HG02970 (cell line): Measurements from ENCODE around the gene MOK.

Experiments
- ATAC-seq: cut with Tn5 transposase; IDR thresholded peaks from one replicate; pipeline ENCODE4 v1.9.1; 2021; ENCODE audit warnings: mild to moderate bottlenecking, moderate library complexity, moderate number of reproducible peaks; ENCODE audit not compliant: unreplicated experiment, low FRiP score

MOK gene

GRCh38 chr14:102187044-102187443 is 117.9 kb downstream of the MOK start:
- no peak for ATAC-seq

GRCh38 chr14:102185360-102185759 is 119.6 kb downstream of the MOK start:
- ATAC-seq = no peak

GRCh38 chr14:102184316-102185035 is 120.5 kb downstream of the MOK start:
- no peak for ATAC-seq

- ATAC-seq = no peak
These were observed 121.1 kb downstream of the MOK start for GRCh38 chr14:102183886-102184285.

GRCh38 chr14:102182936-102183619 is 121.9 kb downstream of the MOK start:
- ATAC-seq = no peak

GRCh38 chr14:102182190-102182589 is 122.8 kb downstream of the MOK start:
- no peak for ATAC-seq

- no peak for ATAC-seq
These were observed 123.8 kb downstream of the MOK start for GRCh38 chr14:102181187-102181586.

- no peak for ATAC-seq
These were observed 124.5 kb downstream of the MOK start for GRCh38 chr14:102180248-102180998.
